ENCODE measurements around the gene MYBBP1A. TPM values are rescaled to one million over a fixed set of nuclear protein-coding genes. Genes with fewer than 3 reads are reported as not detected.

Gene MYBBP1A
- total and polyA plus RNA-seq, 2 donors (not counting 1 experiment from before 2014, with no cell fraction given), result 72.4 to 74.4 TPM

DNA sequence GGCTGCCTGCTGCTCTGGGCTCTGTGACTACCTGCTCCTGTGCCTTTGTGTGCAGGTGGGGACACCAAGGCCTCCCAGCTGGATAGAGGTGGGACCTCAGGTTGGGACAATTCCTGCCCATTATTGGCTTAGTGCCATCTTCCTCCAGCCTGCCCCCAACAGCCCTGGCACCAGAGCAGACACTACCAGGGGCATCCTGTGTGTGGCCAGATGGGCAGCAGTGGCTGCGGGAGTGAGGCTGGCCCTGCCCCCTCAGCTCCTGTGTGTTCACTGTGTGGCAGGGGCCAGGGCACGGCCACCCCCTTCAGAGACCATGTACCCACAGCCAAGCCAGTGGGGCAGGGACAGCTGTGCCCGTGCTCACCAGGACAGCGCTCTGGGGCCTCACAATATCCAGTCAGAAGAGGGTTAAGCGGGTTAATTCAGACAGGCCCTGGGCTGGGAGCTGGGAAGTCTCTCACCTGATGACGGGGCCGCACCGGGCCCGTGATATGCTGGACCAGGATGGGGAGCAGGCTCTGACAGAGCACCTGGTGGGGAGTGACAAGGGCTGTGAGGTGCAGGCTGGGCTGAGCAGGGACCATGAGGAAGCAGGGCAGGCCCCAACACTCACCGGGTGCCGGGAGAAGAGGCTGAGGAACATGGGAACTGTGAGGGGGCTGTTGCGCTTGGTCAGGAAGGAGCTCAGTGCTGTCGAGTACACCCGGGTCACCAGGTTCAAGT lies 13.0 kb downstream of the MYBBP1A start:
- Histone ChIP-seq H3K4me1 (ENCODE audit: control insufficient read depth in 2 of 2, insufficient read depth in 2 of 2, low read length in 2 of 2) (no peaks in the 10 kb centered on the region), H3K79me2 (ENCODE audit: control insufficient read depth, insufficient read depth, low read length) (no peaks in the 10 kb centered on the region), H3K36me3 (replicated peaks in 1 of 2; ENCODE audit: control extremely low read depth in 1 of 2, control insufficient read depth in 1 of 2, extremely low read depth in 1 of 2, insufficient read depth in 2 of 2, low read length in 1 of 2) (peaks cover 0 to 67% of the 10 kb centered on the region in 2 experiments), H3K27ac (ENCODE audit: low read length in 2 of 2) (no peak overlapping the region), H3K9ac (ENCODE audit: low read length) (no peak overlapping the region), H3K4me2 (replicated peaks; ENCODE audit: low read depth, low read length, poor library complexity, severe bottlenecking) (no peak overlapping the region), H3K9me3 (ENCODE audit: control extremely low read depth in 1 of 3, control insufficient read depth in 2 of 3, insufficient read depth in 1 of 3, low read length in 2 of 3) (no peaks in the 10 kb centered on the region), H2AFZ (ENCODE audit: insufficient read depth, low read depth, low read length, poor library complexity, severe bottlenecking) (no peak overlapping the region), H3K27me3 (replicated peaks in 1 of 4; ENCODE audit: control extremely low read depth in 1 of 4, control insufficient read depth in 3 of 4, insufficient read depth in 4 of 4, low read length in 3 of 4) (no peaks in the 10 kb centered on the region), H3K4me3 (ENCODE audit: control extremely low read depth in 1 of 5, extremely low read depth in 1 of 5, insufficient read depth in 1 of 5, low read depth in 2 of 5, low read length in 4 of 5) (no peak overlapping the region), H4K20me1 (ENCODE audit: control insufficient read depth, insufficient read depth, low read length, poor library complexity, severe bottlenecking) (no peaks in the 10 kb centered on the region)
- no peaks in the 10 kb centered on the region for H3K4me1 Mint-ChIP-seq
- DNase-seq (no peak), ATAC-seq (ENCODE audit: low read depth) (no peak)
- ChIA-PET POLR2A (no interaction called here), CTCF (no interaction called here)
- no peak overlapping the region for H3K27ac Mint-ChIP-seq
- H3K27me3 Mint-ChIP-seq, result no peaks in the 10 kb centered on the region
- TF ChIP-seq, protein P1, sequence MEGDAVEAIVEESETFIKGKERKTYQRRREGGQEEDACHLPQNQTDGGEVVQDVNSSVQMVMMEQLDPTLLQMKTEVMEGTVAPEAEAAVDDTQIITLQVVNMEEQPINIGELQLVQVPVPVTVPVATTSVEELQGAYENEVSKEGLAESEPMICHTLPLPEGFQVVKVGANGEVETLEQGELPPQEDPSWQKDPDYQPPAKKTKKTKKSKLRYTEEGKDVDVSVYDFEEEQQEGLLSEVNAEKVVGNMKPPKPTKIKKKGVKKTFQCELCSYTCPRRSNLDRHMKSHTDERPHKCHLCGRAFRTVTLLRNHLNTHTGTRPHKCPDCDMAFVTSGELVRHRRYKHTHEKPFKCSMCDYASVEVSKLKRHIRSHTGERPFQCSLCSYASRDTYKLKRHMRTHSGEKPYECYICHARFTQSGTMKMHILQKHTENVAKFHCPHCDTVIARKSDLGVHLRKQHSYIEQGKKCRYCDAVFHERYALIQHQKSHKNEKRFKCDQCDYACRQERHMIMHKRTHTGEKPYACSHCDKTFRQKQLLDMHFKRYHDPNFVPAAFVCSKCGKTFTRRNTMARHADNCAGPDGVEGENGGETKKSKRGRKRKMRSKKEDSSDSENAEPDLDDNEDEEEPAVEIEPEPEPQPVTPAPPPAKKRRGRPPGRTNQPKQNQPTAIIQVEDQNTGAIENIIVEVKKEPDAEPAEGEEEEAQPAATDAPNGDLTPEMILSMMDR (IDR thresholded peaks at IDR 0.05), result no peak
- TF ChIP-seq EZH2 (IDR thresholded peaks at IDR 0.05; ENCODE audit: borderline replicate concordance, insufficient read depth, low read depth, low read length, poor library complexity, severe bottlenecking), result no peak
- H3K9me3 Mint-ChIP-seq (ENCODE audit: insufficient read depth), result no peaks in the 10 kb centered on the region
- intact Hi-C loops (cut with micrococcal nuclease), result no loop called here
- 98% methylated on average over 14 of the region's 14 CpGs for WGBS (ENCODE audit: insufficient coverage)
- no peak overlapping the region for H3K4me3 Mint-ChIP-seq

DNA sequence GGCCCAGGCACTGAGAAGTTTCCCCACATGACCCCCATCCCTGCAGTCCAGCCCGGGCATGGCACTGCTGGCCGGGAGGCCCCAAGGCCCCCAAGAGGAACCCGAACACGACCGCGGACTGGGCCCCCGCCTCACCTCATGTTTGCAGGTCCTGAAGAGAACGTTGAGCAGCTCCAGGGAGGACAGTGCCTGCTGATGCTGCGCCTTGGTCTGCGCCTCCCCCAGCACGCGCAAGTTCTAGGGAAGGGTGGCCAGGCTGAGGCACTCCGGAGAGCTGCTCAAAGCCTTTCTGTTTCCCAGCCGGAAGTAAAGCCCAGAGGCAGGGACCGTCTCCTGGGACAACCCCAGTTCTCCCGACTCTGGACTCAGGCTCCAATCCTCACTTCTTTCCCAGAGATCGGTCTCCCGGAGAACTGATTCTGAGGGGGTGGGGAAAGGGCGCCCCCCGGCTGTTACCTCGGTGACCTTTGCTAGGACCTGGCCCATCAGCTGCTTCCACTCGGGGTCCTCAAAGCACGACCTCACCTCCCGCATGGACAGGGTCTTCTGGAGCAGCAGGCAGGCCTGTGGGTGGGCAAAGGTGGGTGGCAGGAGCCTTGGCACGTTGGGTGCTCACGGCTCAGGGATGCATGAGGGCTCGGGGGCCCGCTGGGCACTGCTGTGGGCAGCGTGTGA lies 13.7 kb downstream of the MYBBP1A start:
- Histone ChIP-seq H3K9me3 (ENCODE audit: control extremely low read depth in 1 of 3, control insufficient read depth in 2 of 3, insufficient read depth in 1 of 3, low read length in 2 of 3) (no peaks in the 10 kb centered on the region), H3K9ac (ENCODE audit: low read length) (no peak overlapping the region), H3K36me3 (replicated peaks in 1 of 2; ENCODE audit: control extremely low read depth in 1 of 2, control insufficient read depth in 1 of 2, extremely low read depth in 1 of 2, insufficient read depth in 2 of 2, low read length in 1 of 2) (peaks cover 0 to 61% of the 10 kb centered on the region in 2 experiments), H3K4me1 (ENCODE audit: control insufficient read depth in 2 of 2, insufficient read depth in 2 of 2, low read length in 2 of 2) (peaks cover 0 to 2% of the 10 kb centered on the region in 2 donors), H3K79me2 (ENCODE audit: control insufficient read depth, insufficient read depth, low read length) (no peaks in the 10 kb centered on the region), H3K4me3 (ENCODE audit: control extremely low read depth in 1 of 5, extremely low read depth in 1 of 5, insufficient read depth in 1 of 5, low read depth in 2 of 5, low read length in 4 of 5) (no peak overlapping the region), H3K27ac (ENCODE audit: low read length in 2 of 2) (no peak overlapping the region), H4K20me1 (ENCODE audit: control insufficient read depth, insufficient read depth, low read length, poor library complexity, severe bottlenecking) (no peaks in the 10 kb centered on the region), H3K4me2 (replicated peaks; ENCODE audit: low read depth, low read length, poor library complexity, severe bottlenecking) (no peak overlapping the region), H2AFZ (ENCODE audit: insufficient read depth, low read depth, low read length, poor library complexity, severe bottlenecking) (no peak overlapping the region), H3K27me3 (replicated peaks in 1 of 4; ENCODE audit: control extremely low read depth in 1 of 4, control insufficient read depth in 3 of 4, insufficient read depth in 4 of 4, low read length in 3 of 4) (no peaks in the 10 kb centered on the region)
- DNase-seq (no peak), ATAC-seq (ENCODE audit: low read depth) (no peak)
- intact Hi-C loops (cut with micrococcal nuclease), result no loop called here
- Mint-ChIP-seq H3K27me3 (no peaks in the 10 kb centered on the region), H3K4me3 (no peak overlapping the region), H3K9me3 (ENCODE audit: insufficient read depth) (no peaks in the 10 kb centered on the region), H3K4me1 (no peaks in the 10 kb centered on the region), H3K27ac (no peak overlapping the region)
- ChIA-PET POLR2A (no interaction called here), CTCF (no interaction called here)
- TF ChIP-seq EZH2 (IDR thresholded peaks at IDR 0.05; ENCODE audit: borderline replicate concordance, insufficient read depth, low read depth, low read length, poor library complexity, severe bottlenecking), result no peak
- TF ChIP-seq, protein P1 (IDR thresholded peaks at IDR 0.05), result no peak
- 88% methylated on average over 28 of the region's 29 CpGs for WGBS (ENCODE audit: insufficient coverage)

Measured in B cell (primary cell).